ENCODE results near the gene MLXIP.
"Not testable (repeated sequence)": the region's sequence is repeated elsewhere in the genome, so short reads cannot be mapped to it uniquely, and the experiment has no call there.

The MLXIP gene

GRCh38 chr12:122078141-122079032 is at the start of gene MLXIP:
TSS of gene MLXIP (plus strand) at chr12:122078756. CDS start at chr12:122078854, 98 bp downstream.
- peak; percentile 82 for DNase-seq

- no peak for DNase-seq
Observed at GRCh38 chr12:122028905-122029560, 49.5 kb upstream of the MLXIP start.

GRCh38 chr12:122029620-122030423 is 48.7 kb upstream of the MLXIP start:
- no peak for DNase-seq

GRCh38 chr12:122030424-122031035 is 48.0 kb upstream of the MLXIP start:
- no peak for DNase-seq

GRCh38 chr12:122031342-122032216 is 47.0 kb upstream of the MLXIP start:
- DNase-seq: no peak

GRCh38 chr12:122032580-122032979 is 46.0 kb upstream of the MLXIP start:
- peak; percentile 47 for DNase-seq

- no peak for DNase-seq
Observed at GRCh38 chr12:122035292-122035691, 43.3 kb upstream of the MLXIP start.

GRCh38 chr12:122036153-122036552 is 42.4 kb upstream of the MLXIP start:
- no peak for DNase-seq

- DNase-seq: no peak
Observed at GRCh38 chr12:122040579-122041386, 37.8 kb upstream of the MLXIP start.

GRCh38 chr12:122041458-122041857 is 37.1 kb upstream of the MLXIP start:
- not testable (repeated sequence) for DNase-seq

- DNase-seq: peak; percentile 22
Observed at GRCh38 chr12:122042910-122043309, 35.6 kb upstream of the MLXIP start.

GRCh38 chr12:122043476-122043875 is 35.1 kb upstream of the MLXIP start:
- no peak for DNase-seq

GRCh38 chr12:122045262-122045661 is 33.3 kb upstream of the MLXIP start:
- no peak for DNase-seq

GRCh38 chr12:122046145-122046544 is 32.4 kb upstream of the MLXIP start:
- DNase-seq: no peak

- no peak for DNase-seq
Observed at GRCh38 chr12:122048151-122048550, 30.4 kb upstream of the MLXIP start.

GRCh38 chr12:122049827-122050226 is 28.7 kb upstream of the MLXIP start:
- DNase-seq: no peak

GRCh38 chr12:122050706-122051105 is 27.9 kb upstream of the MLXIP start:
- no peak for DNase-seq

- DNase-seq: no peak
Observed at GRCh38 chr12:122051231-122051876, 27.2 kb upstream of the MLXIP start.

GRCh38 chr12:122052285-122052684 is 26.3 kb upstream of the MLXIP start:
- DNase-seq: no peak

GRCh38 chr12:122054842-122055520 is 23.6 kb upstream of the MLXIP start:
- DNase-seq: no peak

Measured in NCI-H526 treated with DMSO at 0.1 percent for 48 hours (cell line).